GM19351 (cell line): ENCODE results near the gene TXNDC11.

Source experiments
- ATAC-seq: cut with Tn5 transposase; IDR thresholded peaks from one replicate; pipeline ENCODE4 v1.9.1; 2021; ENCODE audit warnings: mild to moderate bottlenecking, moderate library complexity; ENCODE audit not compliant: unreplicated experiment

Gene TXNDC11

DNA sequence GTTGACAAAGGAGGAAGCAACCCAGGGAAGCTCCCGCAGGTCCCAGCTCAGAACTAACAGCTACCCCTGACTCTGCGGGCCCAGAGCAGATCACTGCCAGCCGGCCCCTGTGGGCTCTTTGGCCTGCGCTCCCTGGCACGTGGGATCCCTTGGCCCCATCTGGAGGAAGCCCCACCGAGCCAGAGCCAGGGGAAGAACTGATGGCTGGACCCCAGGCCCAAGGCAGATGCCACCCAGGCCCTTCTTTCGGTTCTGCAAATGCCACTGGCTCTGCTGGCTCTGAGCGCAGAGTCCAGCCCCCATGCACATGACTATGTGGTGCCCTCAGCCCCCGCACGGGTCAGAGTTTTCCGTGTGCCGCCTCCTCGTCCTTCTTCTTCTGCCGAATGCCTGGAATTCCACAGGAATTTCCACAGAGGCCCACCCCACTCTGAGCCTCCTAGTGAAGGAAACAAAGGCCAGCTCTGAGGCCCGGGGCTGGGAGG lies 110.2 kb downstream of the TXNDC11 start:
- no peak for ATAC-seq

GRCh38 chr16:11631214-11631613 lies 111.4 kb downstream of the TXNDC11 start:
- no peak for ATAC-seq

DNA sequence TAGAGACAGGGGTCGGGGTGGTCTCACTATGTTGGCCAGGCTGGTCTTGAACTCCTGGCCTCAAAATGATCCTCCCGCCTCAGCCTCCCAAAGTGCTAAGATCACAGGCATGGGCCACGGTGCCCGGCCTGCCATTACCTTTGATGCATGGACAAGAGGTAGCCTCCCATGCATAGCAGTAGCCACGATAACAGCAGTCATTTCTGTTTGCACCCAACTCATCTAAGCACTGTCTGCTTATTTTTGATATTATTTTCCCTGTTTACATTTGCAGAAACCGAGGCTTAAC lies 111.9 kb downstream of the TXNDC11 start:
- ATAC-seq: no peak

- ATAC-seq: no peak
Observed at GRCh38 chr16:11630046-11630767, 112.5 kb downstream of the TXNDC11 start.
